Stimulated activated CD8-positive, alpha-beta memory T cell treated with anti-CD3 and anti-CD28 coated beads, Interleukin-4, amount 100 ng/mL, for 4 hours (primary cell): ENCODE results near the gene ACCS.

ENCODE experiments used
- DNase-seq, 2 donors: peaks; one replicate each; pipeline ENCODE4 v3.0.0-alpha.2; 2020; ENCODE audit warnings: low read depth in 2 of 2, low spot score in 1 of 2

ACCS gene

GRCh38 chr11:44088871-44089270, 22.8 kb downstream of the ACCS start:
- DNase-seq: no peak

GRCh38 chr11:44090539-44090938, 24.5 kb downstream of the ACCS start:
- DNase-seq: no peak

GRCh38 chr11:44094260-44094868, 28.3 kb downstream of the ACCS start:
- peak; percentile 32 to 70 for DNase-seq

GRCh38 chr11:44095506-44096359, 29.7 kb downstream of the ACCS start, which contains the start of gene EXT2:
Gene EXT2 (plus strand): TSS chr11:44095678. CDS start chr11:44107713, 12,035 bp downstream.
- DNase-seq: peak; percentile 58 to 73

- DNase-seq: no peak
Observed at GRCh38 chr11:44096360-44097185, 30.5 kb downstream of the ACCS start.

GRCh38 chr11:44097821-44098220, 31.8 kb downstream of the ACCS start:
- no peak for DNase-seq

- DNase-seq: no peak
Observed at GRCh38 chr11:44101098-44101497, 35.0 kb downstream of the ACCS start.

- no peak for DNase-seq
Observed at GRCh38 chr11:44104481-44105294, 38.6 kb downstream of the ACCS start.

- DNase-seq: no peak
Observed at GRCh38 chr11:44108260-44108659, 42.2 kb downstream of the ACCS start.

- DNase-seq: peak; percentile 14 to 28
Observed at GRCh38 chr11:44110231-44110679, 44.2 kb downstream of the ACCS start.

- DNase-seq: no peak
Observed at GRCh38 chr11:44112091-44112821, 46.2 kb downstream of the ACCS start.

GRCh38 chr11:44113018-44113417, 46.9 kb downstream of the ACCS start:
- no peak for DNase-seq

- no peak for DNase-seq
Observed at GRCh38 chr11:44113572-44113971, 47.5 kb downstream of the ACCS start.

GRCh38 chr11:44116234-44116830, 50.3 kb downstream of the ACCS start:
- no peak for DNase-seq

- no peak for DNase-seq
Observed at GRCh38 chr11:44120169-44120568, 54.1 kb downstream of the ACCS start.

- no peak for DNase-seq
Observed at GRCh38 chr11:44125598-44125997, 59.5 kb downstream of the ACCS start.

- no peak for DNase-seq
Observed at GRCh38 chr11:44126304-44126703, 60.2 kb downstream of the ACCS start.

- DNase-seq: no peak
Observed at GRCh38 chr11:44127130-44127529, 61.1 kb downstream of the ACCS start.

GRCh38 chr11:44128729-44129128, 62.7 kb downstream of the ACCS start:
- no peak for DNase-seq

- no peak for DNase-seq
Observed at GRCh38 chr11:44130751-44131150, 64.7 kb downstream of the ACCS start.
